Activated CD8-positive, alpha-beta memory T cell treated with anti-CD3 and anti-CD28 coated beads, Interleukin-2, amount 50 U/mL, for 48 hours (primary cell): ENCODE data around the gene GPC5.
"Not testable (repeated sequence)": the region's sequence is repeated elsewhere in the genome, so short reads cannot be mapped to it uniquely, and the experiment has no call there.

Experiments
- DNase-seq: peaks from one replicate; pipeline ENCODE4 v3.0.0-alpha.2; 2020

The GPC5 gene

GRCh38 chr13:91722267-91722884, 324.0 kb downstream of the GPC5 start:
- DNase-seq, result no peak

GRCh38 chr13:91724591-91724990, 326.2 kb downstream of the GPC5 start:
- DNase-seq, result no peak

GRCh38 chr13:91725646-91726045, 327.2 kb downstream of the GPC5 start:
- no peak for DNase-seq

- no peak for DNase-seq
Measured at GRCh38 chr13:91726671-91727070, 328.2 kb downstream of the GPC5 start.

GRCh38 chr13:91729859-91730258, 331.4 kb downstream of the GPC5 start:
- DNase-seq, result no peak

GRCh38 chr13:91739751-91740150, 341.3 kb downstream of the GPC5 start:
- DNase-seq, result no peak

GRCh38 chr13:91740756-91741155, 342.3 kb downstream of the GPC5 start:
- no peak for DNase-seq

GRCh38 chr13:91741925-91742324, 343.5 kb downstream of the GPC5 start:
- no peak for DNase-seq

- no peak for DNase-seq
Measured at GRCh38 chr13:91744284-91744683, 345.9 kb downstream of the GPC5 start.

GRCh38 chr13:91745967-91746366, 347.5 kb downstream of the GPC5 start:
- DNase-seq, result no peak

GRCh38 chr13:91747186-91747585, 348.8 kb downstream of the GPC5 start:
- no peak for DNase-seq

- no peak for DNase-seq
Measured at GRCh38 chr13:91748416-91749089, 350.1 kb downstream of the GPC5 start.

GRCh38 chr13:91758724-91759123, 360.3 kb downstream of the GPC5 start:
- no peak for DNase-seq

GRCh38 chr13:91762957-91763356, 364.5 kb downstream of the GPC5 start:
- DNase-seq, result no peak

- no peak for DNase-seq
Measured at GRCh38 chr13:91764527-91764926, 366.1 kb downstream of the GPC5 start.

GRCh38 chr13:91767651-91768050, 369.2 kb downstream of the GPC5 start:
- DNase-seq, result no peak

GRCh38 chr13:91768746-91769145, 370.3 kb downstream of the GPC5 start:
- no peak for DNase-seq

- no peak for DNase-seq
Measured at GRCh38 chr13:91771229-91771628, 372.8 kb downstream of the GPC5 start.

GRCh38 chr13:91773591-91774227, 375.3 kb downstream of the GPC5 start:
- DNase-seq, result no peak

GRCh38 chr13:91774397-91774796, 376.0 kb downstream of the GPC5 start:
- DNase-seq, result no peak

GRCh38 chr13:91776611-91777193, 378.3 kb downstream of the GPC5 start:
- no peak for DNase-seq

GRCh38 chr13:91778123-91778522, 379.7 kb downstream of the GPC5 start:
- DNase-seq, result no peak

- DNase-seq, result not testable (repeated sequence)
Measured at GRCh38 chr13:91781982-91782691, 383.7 kb downstream of the GPC5 start.
